Natural killer cell treated with Interleukin-12 subunit alpha and Interleukin-12 subunit beta and Interleukin-15 and Interleukin-18, amount 100 ng/mL, for 72 hours (primary cell): ENCODE measurements around the gene NHERF1. TPM values are rescaled to one million over a fixed set of nuclear protein-coding genes. Genes with fewer than 3 reads are reported as not detected.

Experiments used
- ATAC-seq, 2 donors: fragments of 150-1000 bp; cut with Tn5 transposase in 1 of 2; sonication (Bioruptor Pico), chemical (Tn5 transposase) in 1 of 2; 2 replicates each; pipeline ENCODE4 v1.10.0; 2021
- DNase-seq: peaks from one replicate; pipeline ENCODE4 v3.0.0; 2022; ENCODE audit warnings: low spot score
- H3K27ac Mint-ChIP-seq, 2 donors: 1 replicate in 1 of 2; 2 replicates in 1 of 2; pipeline ENCODE4 v1.8.0; 2022; ENCODE audit warnings: mixed read lengths in 2 of 2, mild to moderate bottlenecking in 1 of 2, moderate library complexity in 1 of 2
- H3K27me3 Mint-ChIP-seq, 2 donors: 1 replicate in 1 of 2; 2 replicates in 1 of 2; pipeline ENCODE4 v1.8.0; 2022; ENCODE audit warnings: mixed read lengths in 2 of 2
- H3K36me3 Mint-ChIP-seq: one replicate; pipeline ENCODE4 v1.8.0; 2022; ENCODE audit warnings: mixed read lengths
- H3K4me1 Mint-ChIP-seq, 2 donors: 1 replicate in 1 of 2; 2 replicates in 1 of 2; pipeline ENCODE4 v1.8.0; 2022; ENCODE audit warnings: low read depth in 2 of 2, mixed read lengths in 2 of 2, mild to moderate bottlenecking in 1 of 2
- H3K4me3 Mint-ChIP-seq: one replicate; pipeline ENCODE4 v1.8.0; 2022; ENCODE audit warnings: mixed read lengths
- H3K9me3 Mint-ChIP-seq: 2 replicates; pipeline ENCODE4 v1.8.0; 2022; ENCODE audit warnings: mixed read lengths
- total RNA-seq, 2 donors: library from RNA; stranded (reverse); gene quantifications; one replicate each; pipeline ENCODE4 v1.2.3, GENCODE V29; 2022

NHERF1 gene
- total RNA-seq, 2 donors from 2014 or later = 159 to 187 TPM

DNA sequence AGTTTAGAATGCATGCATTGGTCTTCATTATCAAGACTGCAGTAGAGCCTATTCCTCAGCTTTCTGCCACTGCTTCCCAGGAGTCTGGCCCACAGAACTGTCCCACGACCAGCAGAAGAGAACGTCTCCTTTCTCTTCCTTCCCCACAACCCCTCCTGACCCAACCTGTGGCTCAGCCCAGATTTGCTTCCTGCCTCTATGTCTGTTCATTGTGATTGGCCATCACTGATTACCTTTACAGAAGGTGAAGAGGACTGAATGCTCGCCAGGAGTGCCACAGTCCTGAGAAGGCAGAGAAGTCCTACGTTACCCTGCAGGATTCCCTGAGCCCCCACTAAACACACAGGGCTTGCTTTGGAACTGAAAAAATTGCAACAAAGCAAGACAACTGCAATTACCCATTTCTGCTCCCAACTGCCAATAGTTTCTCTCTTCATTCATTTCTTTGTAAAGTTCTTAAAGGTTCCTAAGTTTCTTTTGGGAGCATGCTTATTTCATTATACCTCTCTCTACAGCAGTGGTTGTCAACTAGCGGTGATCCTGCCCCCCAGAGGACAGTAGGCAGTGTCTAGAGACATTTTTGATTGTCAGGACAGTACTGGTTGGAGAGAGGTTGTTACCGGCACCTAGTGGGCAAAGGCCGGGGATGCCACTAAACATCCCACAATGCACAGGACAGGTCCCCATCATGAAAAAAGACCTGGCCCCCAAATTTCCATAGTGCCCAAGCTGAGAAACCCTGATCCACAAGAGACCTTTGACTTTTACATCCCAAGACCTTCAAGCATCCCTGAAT is 32.2 kb downstream of the NHERF1 start:
- no peaks in the 10 kb centered on the region for H3K9me3 Mint-ChIP-seq
- no peaks in the 10 kb centered on the region for H3K27me3 Mint-ChIP-seq
- peak overlapping the region; percentile 76 to 87 for H3K27ac Mint-ChIP-seq
- H3K4me3 Mint-ChIP-seq = peak overlapping the region; percentile 83
- no peaks in the 10 kb centered on the region for H3K36me3 Mint-ChIP-seq
- peaks cover 54 to 55% of the 10 kb centered on the region in 2 donors for H3K4me1 Mint-ChIP-seq
- ATAC-seq (peak in 1 of 2 donors; percentile 5), DNase-seq (no peak)

DNA sequence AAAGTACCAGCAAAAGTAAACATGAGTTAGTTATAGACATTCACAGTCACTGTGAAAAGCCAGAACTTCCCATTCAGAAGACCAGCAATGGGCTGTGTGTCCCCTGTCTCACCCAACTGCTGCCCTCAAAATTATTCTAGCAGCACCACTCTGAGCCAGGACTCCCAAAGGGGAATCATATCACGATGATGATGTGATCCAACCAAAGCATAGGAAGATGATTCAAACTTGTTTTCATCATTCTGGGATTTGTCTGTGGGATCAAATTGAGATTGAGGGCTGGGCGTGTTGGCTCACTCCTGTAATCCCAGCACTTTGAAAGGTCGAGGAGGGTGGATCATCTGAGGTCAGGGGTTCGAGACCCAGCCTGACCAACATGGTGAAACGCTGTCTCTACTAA is 34.1 kb downstream of the NHERF1 start:
- Mint-ChIP-seq H3K4me1 (peaks cover 40 to 42% of the 10 kb centered on the region in 2 donors), H3K9me3 (no peaks in the 10 kb centered on the region), H3K27ac (no peak overlapping the region), H3K36me3 (no peaks in the 10 kb centered on the region), H3K4me3 (no peak overlapping the region), H3K27me3 (no peaks in the 10 kb centered on the region)
- DNase-seq (no peak), ATAC-seq (no peak)

DNA sequence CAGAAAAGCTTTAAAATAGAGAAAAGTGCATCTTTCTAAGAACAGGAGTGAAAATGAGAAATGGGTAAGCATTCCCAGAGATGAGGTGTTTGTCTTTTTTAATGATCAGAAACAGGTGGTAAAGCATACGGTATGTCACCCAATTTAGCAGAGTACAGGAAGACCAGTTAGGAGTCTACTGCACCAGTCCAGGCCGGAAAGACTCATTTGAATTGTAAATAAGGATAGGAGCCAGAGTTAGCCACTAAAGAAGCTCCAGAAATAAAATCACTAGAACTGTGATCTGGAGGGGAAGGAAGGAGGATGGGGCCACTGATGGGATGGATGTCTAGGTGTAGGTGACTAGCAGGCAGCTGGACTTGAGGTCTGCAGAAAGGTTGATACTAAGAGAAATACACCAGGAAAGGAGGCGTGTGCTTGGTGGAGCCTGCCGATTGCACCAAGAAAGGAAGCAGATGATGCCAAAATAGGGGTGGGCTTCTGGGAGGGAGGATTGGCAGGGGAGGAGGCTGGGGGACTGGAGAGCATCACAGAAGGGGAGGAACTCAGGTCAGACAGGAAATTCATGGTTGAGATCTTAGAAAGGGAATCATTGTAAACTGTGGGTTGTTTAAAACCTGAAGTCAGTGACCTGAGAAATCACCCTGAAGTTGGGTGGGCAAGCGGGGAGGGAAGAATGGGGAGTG is 35.8 kb downstream of the NHERF1 start:
- Mint-ChIP-seq H3K36me3 (no peaks in the 10 kb centered on the region), H3K27me3 (no peaks in the 10 kb centered on the region), H3K27ac (no peak overlapping the region), H3K4me3 (no peak overlapping the region), H3K9me3 (no peaks in the 10 kb centered on the region), H3K4me1 (peaks cover 29 to 30% of the 10 kb centered on the region in 2 donors)
- ATAC-seq (no peak), DNase-seq (no peak)

DNA sequence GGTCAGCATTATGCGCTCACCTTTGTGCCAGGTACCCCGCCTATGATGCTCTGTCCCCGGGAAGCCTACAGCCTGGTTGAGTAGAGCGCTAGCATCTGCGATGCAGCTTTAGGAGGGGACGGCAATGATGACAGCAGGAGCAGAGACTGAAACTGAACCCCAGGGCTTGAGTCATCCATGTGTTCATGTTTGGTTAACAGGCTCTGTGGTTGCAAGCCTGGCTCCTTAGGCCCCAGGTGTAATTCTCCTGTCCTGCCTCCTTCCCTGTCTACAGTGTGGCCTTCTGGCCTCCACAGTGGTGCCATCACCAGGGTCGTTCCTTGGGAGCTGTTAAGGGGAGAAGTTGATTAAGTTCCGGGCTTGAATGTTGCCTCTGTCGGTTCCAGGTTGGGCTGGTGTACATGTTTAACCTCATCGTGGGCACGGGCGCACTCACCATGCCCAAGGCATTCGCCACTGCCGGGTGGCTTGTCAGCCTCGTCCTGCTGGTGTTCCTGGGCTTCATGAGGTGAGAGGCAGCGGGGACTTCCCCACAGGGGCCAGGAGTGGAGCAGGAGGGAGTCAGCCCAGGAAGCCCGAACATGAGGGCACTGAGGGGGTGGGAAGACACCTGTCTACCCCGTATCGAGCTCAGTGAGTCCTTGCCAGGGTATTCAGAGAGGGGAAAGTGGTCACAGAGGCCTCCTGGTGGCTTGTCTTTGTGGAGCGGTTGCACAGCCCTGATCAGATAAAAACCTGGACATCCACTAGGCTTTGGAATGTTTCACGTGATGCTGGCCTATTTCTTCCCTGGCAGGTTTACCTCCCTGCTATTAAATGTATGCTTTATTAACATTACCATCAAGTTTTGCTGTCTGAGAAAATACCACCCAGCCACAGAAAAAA is 36.9 kb downstream of the NHERF1 start:
- peaks cover 20 to 22% of the 10 kb centered on the region in 2 donors for H3K4me1 Mint-ChIP-seq
- no peak overlapping the region for H3K27ac Mint-ChIP-seq
- H3K36me3 Mint-ChIP-seq = no peaks in the 10 kb centered on the region
- no peaks in the 10 kb centered on the region for H3K27me3 Mint-ChIP-seq
- ATAC-seq (no peak), DNase-seq (no peak)
- no peak overlapping the region for H3K4me3 Mint-ChIP-seq
- no peaks in the 10 kb centered on the region for H3K9me3 Mint-ChIP-seq

DNA sequence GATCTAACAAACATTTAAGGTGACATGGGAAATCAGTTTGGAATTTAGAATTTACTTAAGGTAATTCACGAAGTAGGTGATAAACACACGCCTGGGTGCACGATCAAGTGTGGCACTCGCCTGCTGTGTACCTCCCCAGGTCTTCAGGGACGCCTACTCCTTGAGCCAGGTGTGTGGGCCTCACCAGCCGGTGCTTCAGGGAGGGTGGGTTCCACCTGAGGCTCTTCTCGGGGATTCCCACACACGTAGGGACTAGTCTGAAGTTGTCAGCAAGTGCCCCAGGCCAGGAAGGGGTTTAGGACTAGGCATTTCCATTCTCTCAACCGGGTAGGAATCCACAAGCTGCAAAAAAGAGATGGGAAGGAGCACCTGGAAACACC is 37.5 kb downstream of the NHERF1 start:
- Mint-ChIP-seq H3K9me3 (no peaks in the 10 kb centered on the region), H3K27me3 (no peaks in the 10 kb centered on the region), H3K27ac (no peak overlapping the region), H3K4me1 (peaks cover 18 to 19% of the 10 kb centered on the region in 2 donors), H3K36me3 (no peaks in the 10 kb centered on the region), H3K4me3 (no peak overlapping the region)
- no peak for DNase-seq
- ATAC-seq = no peak

DNA sequence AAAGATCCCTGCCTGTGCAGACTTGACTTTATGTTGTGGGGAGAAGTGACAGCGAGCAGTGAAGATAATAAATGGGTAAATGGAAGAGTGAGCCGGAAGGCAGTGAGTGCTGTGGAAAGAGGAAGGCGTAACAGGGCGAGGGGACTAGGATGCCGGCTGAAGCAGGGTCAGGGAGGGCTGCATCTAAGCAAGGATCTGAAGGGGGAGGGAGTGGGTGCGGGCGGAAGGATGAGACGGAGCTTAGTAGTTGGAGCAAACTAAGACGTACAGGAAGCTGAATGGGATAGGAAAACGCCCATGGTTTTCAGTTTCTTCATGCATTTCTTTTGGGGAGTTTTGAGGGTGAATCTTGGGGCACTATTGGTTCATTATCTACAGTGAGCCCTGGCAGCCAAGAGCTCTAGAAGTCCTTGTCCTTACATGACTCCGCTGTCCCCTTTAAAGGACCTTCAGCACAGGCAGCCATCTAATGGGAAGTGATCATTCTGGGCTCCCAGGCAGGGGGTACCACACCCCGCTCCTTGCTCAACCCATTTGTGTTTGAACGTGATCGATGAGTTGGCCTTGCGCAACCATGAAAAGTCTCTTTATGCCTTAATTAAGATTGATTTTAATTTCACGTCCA is 38.1 kb downstream of the NHERF1 start:
- Mint-ChIP-seq H3K4me1 (peaks cover 14 to 19% of the 10 kb centered on the region in 2 donors), H3K9me3 (no peaks in the 10 kb centered on the region), H3K27me3 (no peaks in the 10 kb centered on the region), H3K36me3 (no peaks in the 10 kb centered on the region), H3K4me3 (no peak overlapping the region), H3K27ac (no peak overlapping the region)
- ATAC-seq (no peak), DNase-seq (no peak)

DNA sequence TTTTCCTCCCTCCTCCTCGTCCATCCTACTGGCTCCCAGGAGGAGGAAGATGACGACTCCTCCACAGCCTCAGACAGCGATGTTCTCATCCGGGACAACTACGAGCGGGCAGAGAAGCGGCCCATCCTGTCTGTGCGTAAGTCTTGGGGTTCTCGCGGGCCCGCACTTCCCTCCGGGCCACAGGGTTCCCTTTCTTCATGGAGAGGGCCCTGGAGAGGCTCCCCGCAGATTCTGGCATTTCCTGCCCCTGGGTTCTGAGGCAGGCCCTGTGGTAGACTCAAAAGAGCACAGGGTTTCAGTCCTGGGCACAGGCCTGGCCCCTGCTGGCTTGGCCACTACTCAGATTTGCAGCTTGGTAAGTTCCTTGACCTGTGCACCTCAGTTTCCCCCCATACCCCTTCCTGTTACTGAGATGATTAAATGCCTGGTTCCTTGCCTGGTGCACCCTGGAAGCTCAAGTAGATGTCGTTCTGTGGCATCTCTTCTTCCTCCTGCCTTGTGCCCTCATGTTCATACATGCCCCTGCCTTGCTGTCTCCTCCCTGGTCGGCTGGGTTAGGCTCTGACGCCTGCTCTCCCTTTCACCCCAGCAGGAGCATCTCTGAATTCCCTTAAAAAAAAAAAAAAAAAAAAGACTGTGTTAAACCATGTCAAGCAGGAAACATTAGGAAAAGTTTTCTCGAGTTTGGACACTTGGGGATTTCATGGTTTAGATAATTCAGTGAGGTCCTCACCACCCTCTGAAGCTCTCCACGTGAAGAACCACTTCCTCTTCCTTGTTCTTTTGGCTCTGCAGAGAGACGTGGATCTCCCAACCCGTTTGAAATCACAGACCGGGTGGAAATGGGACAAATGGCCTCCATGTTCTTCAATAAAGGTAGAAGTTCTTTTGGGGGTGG is 42.0 kb downstream of the NHERF1 start:
- ATAC-seq (no peak), DNase-seq (no peak)
- Mint-ChIP-seq H3K27me3 (no peaks in the 10 kb centered on the region), H3K4me1 (peaks cover 6 to 7% of the 10 kb centered on the region in 2 donors), H3K36me3 (no peaks in the 10 kb centered on the region), H3K9me3 (no peaks in the 10 kb centered on the region), H3K27ac (no peak overlapping the region), H3K4me3 (no peak overlapping the region)

DNA sequence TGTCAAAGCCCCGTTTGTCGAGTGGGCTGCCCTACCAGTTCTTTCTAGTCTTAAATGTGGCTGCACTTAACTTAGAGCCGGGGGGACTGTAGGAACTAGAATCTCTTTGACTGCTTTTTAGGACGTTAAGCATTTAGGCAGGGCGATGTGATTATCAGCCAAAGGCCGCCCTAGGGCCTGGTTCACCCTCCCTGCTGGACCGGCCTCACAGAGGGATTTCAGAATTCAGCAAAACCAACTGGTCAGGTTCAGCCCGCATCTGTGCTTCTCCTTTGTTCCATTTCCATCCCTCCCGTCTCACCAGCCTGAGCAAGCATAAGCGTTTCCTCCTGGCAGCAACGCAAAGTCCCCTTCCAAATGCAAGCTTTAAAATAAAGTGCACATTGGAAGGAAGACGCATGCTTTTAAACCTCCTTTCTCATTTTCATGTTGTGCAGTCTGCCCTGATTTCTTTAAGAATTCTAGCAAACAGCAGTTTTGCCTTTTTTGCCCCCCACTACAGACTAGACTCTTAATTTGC is 44.2 kb downstream of the NHERF1 start:
- no peak overlapping the region for H3K4me3 Mint-ChIP-seq
- no peak for ATAC-seq
- no peak for DNase-seq
- no peaks in the 10 kb centered on the region for H3K27me3 Mint-ChIP-seq
- no peaks in the 10 kb centered on the region for H3K9me3 Mint-ChIP-seq
- H3K27ac Mint-ChIP-seq = no peak overlapping the region
- H3K4me1 Mint-ChIP-seq = peaks cover 6 to 7% of the 10 kb centered on the region in 2 donors
- no peaks in the 10 kb centered on the region for H3K36me3 Mint-ChIP-seq

DNA sequence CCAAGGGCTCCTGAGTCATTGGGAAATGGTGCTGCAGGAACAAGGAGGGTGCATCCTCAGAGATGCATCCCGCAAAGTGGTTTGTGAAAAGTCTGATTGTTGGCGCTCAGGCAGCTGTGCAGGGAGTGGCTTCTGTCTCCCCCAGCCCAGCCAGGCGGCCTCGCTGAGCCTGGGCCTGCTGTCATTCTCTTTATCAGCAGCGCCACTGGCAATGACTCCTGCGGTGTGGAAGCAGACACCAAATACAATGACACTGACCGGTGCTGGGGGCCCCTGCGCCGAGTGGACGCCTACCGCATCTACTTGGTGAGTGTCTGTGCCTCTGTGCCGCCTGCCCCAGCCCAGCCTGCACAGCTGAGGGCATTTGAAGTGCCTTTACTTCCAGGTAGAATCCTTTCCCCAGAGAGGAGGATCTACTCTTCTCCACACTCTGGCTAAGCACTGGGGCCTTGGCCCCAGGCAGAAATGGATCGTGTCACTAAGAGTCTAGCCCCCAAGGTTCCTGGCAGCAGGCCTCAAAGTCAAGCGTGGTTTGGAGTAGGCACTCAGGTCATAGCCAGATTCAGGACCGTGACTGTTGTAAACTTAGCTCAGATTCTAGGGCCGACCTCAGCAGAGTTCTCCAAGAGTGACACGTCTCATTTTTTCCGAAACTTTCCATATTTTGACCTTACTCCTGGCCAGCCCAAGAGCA is 47.0 kb downstream of the NHERF1 start:
- no peak for ATAC-seq
- H3K4me3 Mint-ChIP-seq = no peak overlapping the region
- peaks cover 4 to 6% of the 10 kb centered on the region in 2 donors for H3K4me1 Mint-ChIP-seq
- H3K36me3 Mint-ChIP-seq = no peaks in the 10 kb centered on the region
- H3K9me3 Mint-ChIP-seq = no peaks in the 10 kb centered on the region
- H3K27ac Mint-ChIP-seq = no peak overlapping the region
- no peak for DNase-seq
- H3K27me3 Mint-ChIP-seq = no peaks in the 10 kb centered on the region

DNA sequence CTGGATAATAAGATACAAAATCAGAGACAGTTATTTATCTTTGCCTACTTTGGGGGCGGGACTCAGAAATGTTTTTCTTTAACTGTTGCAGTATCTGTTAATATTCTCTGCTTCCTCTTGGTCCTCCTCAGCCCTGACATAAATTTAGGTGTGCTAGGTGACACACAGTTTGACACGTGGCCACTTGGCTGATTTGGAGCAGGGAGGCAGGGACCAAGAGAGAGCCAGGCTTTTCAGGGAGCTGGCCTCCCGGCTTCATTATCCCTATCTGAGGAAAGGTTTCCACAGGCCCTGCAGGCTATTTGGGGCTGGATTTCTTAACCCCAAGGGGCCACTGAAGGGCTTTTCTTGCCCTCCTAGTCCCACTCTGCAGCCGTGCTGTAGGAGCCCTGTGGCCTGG is 47.8 kb downstream of the NHERF1 start:
- H3K27ac Mint-ChIP-seq = no peak overlapping the region
- no peak for DNase-seq
- H3K27me3 Mint-ChIP-seq = no peaks in the 10 kb centered on the region
- no peak for ATAC-seq
- peaks cover 0 to 4% of the 10 kb centered on the region in 2 donors for H3K4me1 Mint-ChIP-seq
- no peaks in the 10 kb centered on the region for H3K36me3 Mint-ChIP-seq
- no peaks in the 10 kb centered on the region for H3K9me3 Mint-ChIP-seq
- H3K4me3 Mint-ChIP-seq = no peak overlapping the region

DNA sequence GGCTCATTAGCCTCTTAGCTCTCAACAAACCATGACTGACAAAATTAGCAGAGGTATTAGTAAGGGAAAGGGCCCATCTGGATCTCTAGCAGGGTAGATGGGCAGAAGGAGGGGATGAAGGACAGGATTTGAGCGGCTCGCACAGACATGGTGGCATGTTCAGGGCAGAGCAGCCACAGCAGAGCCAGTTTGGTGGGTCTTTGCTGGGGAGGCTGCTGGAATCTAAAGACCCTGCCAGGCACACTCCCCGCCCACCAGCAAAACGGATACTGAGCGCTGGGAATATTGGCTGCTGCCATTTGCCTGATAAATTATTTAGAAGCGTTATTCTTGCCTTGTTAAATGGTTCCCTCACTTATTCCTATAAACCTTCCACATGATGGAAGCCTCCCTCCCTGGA is 48.4 kb downstream of the NHERF1 start:
- Mint-ChIP-seq H3K9me3 (no peaks in the 10 kb centered on the region), H3K4me1 (no peaks in the 10 kb centered on the region), H3K27ac (no peak overlapping the region), H3K36me3 (no peaks in the 10 kb centered on the region), H3K4me3 (no peak overlapping the region), H3K27me3 (no peaks in the 10 kb centered on the region)
- DNase-seq (no peak), ATAC-seq (no peak)

DNA sequence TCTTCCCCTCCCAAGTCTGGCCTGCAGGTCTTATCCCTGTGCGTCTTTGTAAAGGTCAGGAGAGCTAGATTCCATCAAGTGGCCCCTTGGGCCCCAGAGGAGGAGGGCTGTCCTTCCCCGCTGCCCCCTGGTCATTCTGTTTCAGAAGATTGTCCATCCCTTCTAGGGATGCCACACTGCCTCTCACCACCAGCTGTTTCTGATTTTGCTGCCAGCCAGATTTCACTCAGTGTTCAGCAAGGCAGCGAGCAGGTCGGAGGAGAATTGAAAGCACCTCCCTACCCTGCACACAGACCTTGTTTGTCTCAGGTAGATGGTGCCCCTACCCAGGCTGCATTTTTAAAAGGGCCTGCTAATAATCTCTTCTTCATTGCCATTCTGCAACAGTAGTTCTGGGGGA is 49.4 kb downstream of the NHERF1 start:
- H3K4me1 Mint-ChIP-seq = no peaks in the 10 kb centered on the region
- H3K36me3 Mint-ChIP-seq = no peaks in the 10 kb centered on the region
- ATAC-seq (no peak), DNase-seq (no peak)
- H3K9me3 Mint-ChIP-seq = no peaks in the 10 kb centered on the region
- H3K27me3 Mint-ChIP-seq = no peaks in the 10 kb centered on the region
- no peak overlapping the region for H3K4me3 Mint-ChIP-seq
- H3K27ac Mint-ChIP-seq = no peak overlapping the region
